RWPE1 (cell line): Measurements from ENCODE around the gene G6PD.
A peak's percentile ranks its signal among the peaks of the same experiment; 100 is the strongest.
"Not testable (repeated sequence)": the region's sequence is repeated elsewhere in the genome, so short reads cannot be mapped to it uniquely, and the experiment has no call there.

Source experiments
- CTCF ChIA-PET: fragments of 350-600 bp; sonication (Branson Sonifier 250); formaldehyde crosslinking; extraction: SDS; loops from one replicate; lab custom pipeline; 2021; lab: Yijun Ruan, JAX
- POLR2A ChIA-PET: fragments of 400-600 bp; formaldehyde crosslinking; extraction: SDS; loops from one replicate; lab custom pipeline; 2020; ENCODE audit warnings: antibody characterized with exemption; ENCODE audit not compliant: low non-redundant PET; lab: Yijun Ruan, JAX
- DNase-seq: peaks from one replicate; pipeline ENCODE4 v3.0.0; 2012; ENCODE audit warnings: low spot score
- H3K27ac ChIP-seq: fragments of 450-650 bp; 2 replicates; pipeline ENCODE4 v1.5.1; 2017
- CTCF ChIP-seq: fragments of 450-650 bp; conservative IDR thresholded peaks from 2 replicates; pipeline ENCODE4 v1.5.1; 2017; ENCODE audit warnings: low read depth, mild to moderate bottlenecking

The G6PD gene

GRCh38 chrX:154570361-154570760, 23.7 kb upstream of the G6PD start:
- CTCF ChIA-PET, H3K27ac ChIP-seq, POLR2A ChIA-PET, DNase-seq: not testable (repeated sequence)

DNA sequence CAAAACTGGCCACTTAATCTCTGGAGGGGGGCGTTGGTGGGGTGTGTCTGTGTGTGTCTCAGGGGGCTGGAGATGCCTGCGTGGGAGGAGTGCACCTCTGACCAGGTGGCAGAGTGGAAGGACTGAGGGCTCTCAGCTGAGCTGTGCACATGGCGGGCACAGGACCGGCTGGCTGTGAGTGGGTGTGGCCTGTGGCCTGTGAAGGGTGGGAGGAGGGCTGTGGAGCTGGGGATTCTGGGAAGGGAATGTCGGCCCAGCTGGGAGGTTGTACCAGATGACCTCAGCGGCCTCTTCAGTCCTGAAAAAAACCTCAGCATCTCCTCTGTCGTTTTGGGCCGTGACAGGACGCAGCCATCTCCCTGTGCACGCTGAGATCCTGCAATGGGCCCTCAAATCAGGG, 15.6 kb upstream of the G6PD start:
- CTCF ChIA-PET, DNase-seq, POLR2A ChIA-PET, H3K27ac ChIP-seq: not testable (repeated sequence)

- CTCF ChIA-PET, POLR2A ChIA-PET, DNase-seq, H3K27ac ChIP-seq: not testable (repeated sequence)
Measured at GRCh38 chrX:154560326-154560725, 13.7 kb upstream of the G6PD start.

GRCh38 chrX:154558896-154559295, 12.2 kb upstream of the G6PD start:
- CTCF ChIA-PET, POLR2A ChIA-PET, DNase-seq, H3K27ac ChIP-seq: not testable (repeated sequence)

GRCh38 chrX:154558060-154558690, 11.5 kb upstream of the G6PD start:
- CTCF ChIA-PET, H3K27ac ChIP-seq, DNase-seq, POLR2A ChIA-PET: not testable (repeated sequence)

- DNase-seq, H3K27ac ChIP-seq, POLR2A ChIA-PET, CTCF ChIA-PET: not testable (repeated sequence)
Measured at GRCh38 chrX:154552112-154552806, 5.6 kb upstream of the G6PD start.

GRCh38 chrX:154549766-154550165, 3.1 kb upstream of the G6PD start:
- no peak for DNase-seq
- H3K27ac ChIP-seq, result no peak overlapping the region
- no peak for TF ChIP-seq CTCF
- CTCF ChIA-PET, result no interaction called here
- POLR2A ChIA-PET, result no interaction called here

DNA sequence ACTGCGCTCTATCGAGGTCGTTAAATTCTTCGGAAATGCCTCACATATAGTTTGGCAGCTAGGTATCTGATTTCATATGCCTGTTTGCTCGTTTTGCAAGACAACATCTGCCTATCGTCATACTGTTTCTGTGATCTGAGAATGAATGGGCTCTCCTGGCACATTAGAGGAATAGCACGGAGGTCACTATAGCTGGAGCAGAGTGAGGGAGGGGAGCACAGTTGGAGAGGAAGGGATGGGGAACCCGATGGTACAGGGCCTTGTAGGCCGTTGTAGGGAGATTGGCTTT, 1.3 kb upstream of the G6PD start:
- ChIA-PET CTCF (interaction anchor here (0.6 to 0.7 kb wide), 2 partner anchors 36 to 48 kb away, joined by 3 to 6 read pairs; no protein-coding TSS in a partner anchor), POLR2A (interaction anchor here (1.0 kb wide), 1 partner anchor 21 kb away, joined by 3 read pairs; no protein-coding TSS in a partner anchor)
- no peak for TF ChIP-seq CTCF
- no peak for DNase-seq
- peak overlapping the region; percentile 96 for H3K27ac ChIP-seq

DNA sequence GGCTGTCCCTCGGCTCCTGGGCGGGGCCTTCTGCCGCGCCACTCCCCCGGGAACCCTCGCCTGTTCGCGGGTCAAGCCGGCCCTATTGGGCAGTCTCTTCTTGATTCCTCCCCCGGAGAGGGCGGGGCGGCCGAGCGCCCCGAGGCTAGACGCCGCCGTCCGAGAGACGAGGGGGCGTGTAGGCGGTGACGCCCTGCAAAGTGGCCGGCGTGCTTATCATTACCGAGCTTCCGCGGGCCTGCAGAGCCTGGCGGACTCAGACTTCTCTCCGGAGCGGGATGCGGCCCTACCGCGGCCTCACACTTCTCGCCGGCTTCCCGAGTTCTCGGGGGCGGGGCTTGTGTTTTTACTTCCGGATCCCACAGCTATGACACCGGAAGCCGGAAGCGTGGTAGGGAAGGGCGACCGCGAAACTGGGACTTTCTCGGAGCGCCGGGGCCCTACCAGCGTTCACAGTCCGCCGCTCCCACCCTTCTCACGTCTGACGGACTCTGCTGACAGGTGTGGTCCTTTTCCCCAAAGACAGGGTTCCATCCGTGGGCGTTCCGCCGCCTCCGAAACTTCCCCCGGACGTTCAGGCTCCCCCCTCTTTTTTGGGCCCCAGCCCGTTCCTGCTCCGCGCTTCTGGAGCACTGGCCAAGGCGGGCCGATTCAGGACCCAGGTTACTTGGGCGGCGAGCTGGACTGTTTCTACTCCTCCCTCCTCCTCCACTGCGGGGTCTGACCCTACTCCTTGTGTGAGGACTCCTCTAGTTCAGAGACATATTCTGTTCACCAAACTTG, 790 bp upstream of the G6PD start, which contains the start of gene IKBKG:
Gene IKBKG (plus strand): TSS at position 376 of the 783 bp plus-strand sequence. CDS start 4,383 bp downstream, outside the sequence.
- POLR2A ChIA-PET, result interaction anchor here (1.0 kb wide), 1 partner anchor 21 kb away, joined by 3 read pairs; no protein-coding TSS in a partner anchor
- TF ChIP-seq CTCF, result no peak
- CTCF ChIA-PET, result interaction anchor here (0.6 to 0.7 kb wide), 2 partner anchors 36 to 49 kb away, joined by 3 to 6 read pairs; no protein-coding TSS in a partner anchor

More for the DNA sequence above, 790 bp upstream of the G6PD start, which contains the start of gene IKBKG:
- peak within 1 kb of the TSS; percentile 96 for H3K27ac ChIP-seq
- peak; percentile 87 for DNase-seq
